HUDEP-2 (cell line): ENCODE measurements around the gene CDC42EP5.
"Not testable (repeated sequence)": the region's sequence is repeated elsewhere in the genome, so short reads cannot be mapped to it uniquely, and the experiment has no call there.

Experiments used
- DNase-seq, 76 experiments: peaks; one replicate each; lab custom pipeline; 2025; ENCODE audit not compliant: unreplicated experiment in 76 of 76; lab: John Stamatoyannopoulos, UW

CDC42EP5 gene

DNA sequence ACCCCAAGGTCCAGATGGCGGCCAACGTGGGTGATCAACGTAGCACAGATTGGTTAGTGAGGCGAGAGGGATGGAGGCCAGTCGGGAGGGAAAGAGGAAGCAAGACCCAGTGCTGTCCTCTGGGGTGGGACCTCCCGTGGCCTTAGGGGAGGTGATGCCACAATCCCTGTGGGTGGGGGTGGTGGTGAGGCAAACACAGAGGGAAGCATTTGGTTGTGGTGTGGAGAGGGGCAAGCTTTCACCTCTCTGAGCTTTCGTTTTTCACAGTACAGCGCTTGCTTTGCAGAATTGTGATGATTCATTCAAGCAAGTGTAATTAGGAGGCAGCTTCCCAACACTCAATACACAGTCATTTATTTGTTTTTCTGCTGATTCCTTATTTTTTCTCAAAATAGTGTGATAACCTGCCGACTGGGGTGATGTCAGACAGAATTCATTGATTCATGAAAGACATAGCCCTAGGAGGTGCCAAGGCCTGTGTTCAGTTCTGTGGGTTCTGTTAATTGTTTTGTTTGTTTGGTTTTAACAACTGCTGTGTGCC is 21.7 kb downstream of the CDC42EP5 start:
- DNase-seq: no peak

DNA sequence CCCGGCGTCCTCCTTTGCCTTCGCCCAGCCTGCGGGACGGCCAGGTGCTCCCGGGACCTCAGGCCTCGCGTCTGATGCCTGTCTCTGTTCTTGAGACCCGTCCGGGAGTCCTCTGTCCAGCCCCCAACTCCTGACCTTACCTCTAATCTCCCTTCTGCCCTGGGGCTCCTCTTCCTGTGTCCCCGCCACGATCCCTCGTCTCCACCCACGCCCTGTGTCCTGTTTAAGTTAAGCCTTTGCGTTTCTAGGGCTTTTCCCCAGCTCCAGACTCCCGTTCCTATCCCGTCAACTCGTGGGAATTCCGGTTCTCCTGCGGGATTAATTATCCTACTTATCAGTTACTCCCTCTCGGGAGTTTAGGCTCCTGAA is 23.4 kb downstream of the CDC42EP5 start:
- DNase-seq: peak in 3 of 76 experiments; percentile 47 to 53 (median 48)

DNA sequence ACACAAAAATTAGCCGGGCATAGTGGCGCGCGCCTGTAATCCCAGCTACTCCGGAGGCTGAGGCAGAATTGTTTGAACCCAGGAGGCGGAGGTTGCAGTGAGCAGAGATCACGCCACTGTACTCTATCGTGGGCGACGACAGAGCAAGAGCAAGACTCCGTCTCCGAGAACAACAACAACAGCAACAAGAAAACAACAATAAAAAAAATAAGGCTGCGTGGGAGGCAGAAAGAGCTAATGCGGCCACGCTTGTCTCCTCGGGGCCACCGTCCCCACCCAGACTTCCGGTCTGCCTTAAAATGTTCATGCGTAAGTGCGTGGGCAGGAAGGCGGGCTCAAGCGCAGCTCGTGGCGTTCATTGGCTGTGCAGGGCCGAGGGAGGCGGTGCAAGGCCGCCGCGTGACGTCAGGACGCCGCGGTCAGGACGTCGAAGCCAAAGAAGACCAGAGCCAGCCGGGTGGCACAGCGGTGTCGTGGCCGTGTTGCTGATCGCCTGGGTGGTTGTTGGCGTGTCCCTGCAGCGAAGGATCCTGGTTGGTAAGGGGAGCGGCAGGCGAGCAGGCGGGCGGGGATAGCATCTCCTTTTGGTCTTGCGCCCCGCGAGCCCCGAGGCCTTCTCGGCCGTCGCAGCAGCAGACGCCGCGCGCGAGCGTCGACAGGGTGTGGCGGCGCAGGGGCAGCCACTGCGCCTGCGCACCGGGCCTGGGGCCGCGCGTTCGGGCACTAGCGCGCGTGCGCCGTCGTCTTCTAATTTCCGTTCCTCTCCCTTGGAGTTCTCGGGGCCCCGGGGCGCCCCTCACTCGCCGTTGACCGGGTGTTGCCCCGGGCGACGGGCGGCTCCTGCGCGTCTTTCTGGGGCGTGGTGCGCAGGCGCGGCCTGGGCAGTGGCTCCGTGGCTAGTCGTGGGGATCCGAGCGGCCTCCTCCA is 24.1 kb downstream of the CDC42EP5 start, which contains the start of gene LENG8:
TSS of gene LENG8 (plus strand) at position 426 of the 927 bp plus-strand sequence. CDS start 2,146 bp downstream, outside the sequence.
- peak; percentile 66 to 100 (median 97) for DNase-seq

DNA sequence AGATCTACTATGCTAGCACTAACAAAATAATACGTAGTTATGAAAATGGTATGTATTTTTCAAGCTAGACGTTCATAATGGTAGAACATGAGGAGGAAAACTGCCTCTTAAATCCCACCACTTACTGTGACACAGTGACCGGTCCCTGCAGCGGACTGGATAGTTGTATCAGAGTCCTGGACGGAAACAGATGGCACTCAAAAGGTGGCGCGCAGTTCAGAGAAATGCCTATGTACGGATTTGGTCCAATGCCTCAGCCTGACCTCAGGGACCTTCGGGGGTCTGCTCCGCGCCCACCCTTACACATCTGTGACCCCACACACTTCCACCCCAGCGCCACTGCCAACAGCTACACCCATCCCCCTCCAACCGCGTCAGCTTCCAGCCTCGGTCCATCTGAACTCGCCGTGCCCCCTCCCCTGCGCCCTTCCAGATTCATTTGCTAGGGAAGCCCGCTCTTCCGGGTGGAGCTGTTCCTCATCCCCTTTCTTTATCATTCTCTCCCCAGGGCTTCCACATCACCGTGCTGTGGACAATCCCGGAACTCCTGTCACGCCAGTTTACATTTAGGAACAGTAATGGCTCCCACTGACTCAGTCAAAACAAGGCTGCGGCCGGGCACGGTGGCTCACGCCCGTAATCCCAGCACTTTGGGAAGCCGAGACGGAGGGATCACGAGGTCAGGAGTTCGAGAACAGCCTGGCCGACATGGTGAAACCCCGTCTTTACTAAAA is 24.9 kb downstream of the CDC42EP5 start:
- peak in 36 of 76 experiments; percentile 6 to 86 (median 47) for DNase-seq

DNA sequence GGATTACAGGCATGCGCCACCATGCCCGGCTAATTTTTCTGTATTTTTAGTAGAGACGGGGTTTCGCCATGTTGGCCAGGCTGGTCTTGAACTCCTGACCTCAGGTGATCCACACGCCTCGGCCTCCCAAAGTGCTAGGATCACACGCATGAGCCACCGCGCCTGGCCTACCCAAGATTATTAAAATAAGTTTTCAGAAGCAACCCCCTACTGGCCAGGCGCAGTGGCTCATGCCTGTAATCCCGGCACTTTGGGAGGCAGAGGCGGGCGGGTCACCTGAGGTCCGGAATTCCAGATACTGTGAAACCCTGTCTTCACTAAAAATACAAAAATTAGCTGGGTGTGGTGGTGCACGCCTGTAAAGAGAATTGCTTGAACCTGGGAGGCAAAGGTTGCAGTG is 26.7 kb downstream of the CDC42EP5 start:
- DNase-seq: not testable (repeated sequence)

DNA sequence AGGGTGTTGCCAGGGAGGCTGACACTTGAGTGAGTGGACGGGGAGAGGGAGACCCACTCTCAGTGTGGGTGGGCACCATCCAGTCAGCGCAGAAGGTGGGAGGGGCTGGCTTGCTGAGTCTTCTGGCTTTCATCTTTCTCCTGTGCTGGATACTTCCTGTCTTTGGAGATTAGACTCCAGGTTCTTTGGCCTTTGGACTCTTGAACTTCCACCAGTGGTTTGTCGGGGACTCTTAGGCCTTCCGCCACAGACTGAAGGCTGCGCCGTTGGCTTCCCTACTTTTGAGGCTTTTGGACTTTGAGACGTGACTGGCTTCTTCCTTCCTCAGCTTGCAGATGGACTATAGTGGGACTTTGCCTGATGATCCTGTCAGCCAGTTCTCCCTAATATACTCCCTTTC is 28.4 kb downstream of the CDC42EP5 start:
- DNase-seq: no peak

DNA sequence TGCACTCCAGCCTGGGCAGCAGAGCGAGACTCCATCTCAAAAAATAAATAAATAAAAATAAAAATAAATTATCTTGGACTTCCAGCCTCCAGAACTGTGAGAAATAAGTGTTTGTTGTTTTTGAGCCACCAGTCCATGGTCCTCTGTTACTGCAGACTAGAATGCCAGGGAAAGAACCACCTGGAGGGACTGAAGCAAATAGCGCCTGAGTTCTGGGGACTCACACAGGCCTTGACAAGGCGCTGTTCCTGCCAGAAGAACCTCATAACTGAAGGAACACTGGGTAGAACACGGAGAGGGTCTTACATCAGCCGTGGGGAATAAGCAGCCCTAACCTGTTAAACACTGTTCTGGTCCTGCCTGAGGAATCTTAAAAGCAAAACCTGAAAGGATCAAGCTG is 32.5 kb downstream of the CDC42EP5 start:
- no peak for DNase-seq

DNA sequence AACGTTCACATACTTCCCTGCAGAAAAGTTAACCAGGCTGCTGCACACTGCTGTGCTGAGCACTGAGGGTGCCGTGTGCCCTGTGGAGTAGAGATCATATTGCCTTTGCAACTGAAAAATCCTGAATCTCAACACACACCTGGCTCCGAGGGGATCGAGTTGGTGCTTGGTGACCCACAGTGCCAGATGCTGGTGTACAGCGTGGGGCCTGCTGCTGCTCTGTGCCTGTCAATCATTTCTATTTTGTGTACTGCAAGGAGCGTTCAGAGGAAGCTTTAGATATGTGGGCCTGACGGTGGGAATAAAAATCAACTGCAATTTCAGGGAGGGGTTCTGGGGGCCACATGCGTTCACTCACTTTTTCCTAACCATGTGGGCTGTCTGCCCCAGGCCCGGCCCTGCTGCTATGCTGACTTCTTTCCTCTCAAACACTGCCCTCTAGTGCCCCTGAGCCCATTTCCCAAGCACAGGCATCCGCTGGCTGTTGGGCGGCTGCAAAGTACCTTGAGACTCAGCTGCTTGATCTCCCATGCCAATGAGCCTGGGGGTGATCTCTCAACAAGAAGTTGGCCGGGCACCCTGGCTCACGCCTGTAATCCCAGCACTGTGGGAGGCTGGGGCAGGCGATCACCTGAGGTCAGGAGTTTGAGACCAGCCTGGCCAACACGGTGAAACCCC is 33.8 kb downstream of the CDC42EP5 start:
- DNase-seq: peak in 39 of 76 experiments; percentile 12 to 71 (median 32)

DNA sequence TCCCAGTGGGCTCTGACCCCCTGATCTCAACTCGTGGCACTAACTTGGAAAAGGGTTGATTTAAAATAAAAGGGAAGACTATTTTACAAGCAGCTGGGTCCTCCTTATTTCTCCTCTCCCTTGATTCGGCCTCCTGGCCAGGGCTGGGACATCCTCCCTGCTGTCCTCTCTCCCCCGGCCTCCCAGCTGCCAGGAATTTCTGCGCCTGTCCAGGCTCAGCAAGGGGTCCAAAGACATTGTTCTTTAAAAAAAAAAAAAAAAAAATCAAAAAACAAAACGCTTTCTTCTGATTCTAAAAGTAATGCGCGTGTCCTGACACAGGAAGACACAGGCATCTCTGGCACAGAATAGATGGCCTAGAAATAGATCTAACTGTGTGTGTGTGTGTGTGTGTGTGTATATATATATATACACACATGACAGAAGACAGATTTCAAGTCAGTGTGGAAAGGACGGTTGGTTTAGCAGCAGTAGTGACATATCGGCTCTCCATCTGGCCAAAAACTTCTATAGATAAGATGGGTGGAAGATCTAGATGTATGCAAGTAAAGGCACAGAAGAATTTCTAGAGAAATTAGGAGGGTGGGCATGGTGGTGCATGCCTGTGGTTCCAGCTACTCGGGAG is 36.4 kb downstream of the CDC42EP5 start:
- no peak for DNase-seq

DNA sequence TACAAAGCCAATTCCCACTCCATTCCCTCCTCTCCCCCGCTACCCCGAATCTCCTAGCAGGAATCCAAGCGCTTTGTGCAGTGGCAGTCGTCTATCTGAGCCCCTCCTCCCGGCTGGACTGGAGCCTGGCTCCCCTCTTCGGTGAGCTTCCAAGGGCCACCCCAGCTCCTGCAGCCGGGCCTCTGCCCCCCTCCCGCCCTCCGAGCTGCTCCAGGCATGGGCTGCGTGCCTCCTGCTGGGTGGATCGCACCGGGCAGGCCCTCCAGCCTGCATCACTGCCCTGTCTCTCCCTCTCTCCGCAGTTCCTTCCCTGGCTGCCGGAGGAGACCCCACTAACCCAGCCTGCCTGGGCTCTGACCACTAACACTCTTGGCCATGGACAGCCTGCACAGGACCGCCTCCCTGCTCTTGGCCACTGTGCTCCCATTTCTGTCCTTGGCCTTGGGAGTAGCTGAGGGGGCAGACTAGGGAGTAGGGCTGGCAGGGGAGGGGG is 37.0 kb downstream of the CDC42EP5 start:
- no peak for DNase-seq

DNA sequence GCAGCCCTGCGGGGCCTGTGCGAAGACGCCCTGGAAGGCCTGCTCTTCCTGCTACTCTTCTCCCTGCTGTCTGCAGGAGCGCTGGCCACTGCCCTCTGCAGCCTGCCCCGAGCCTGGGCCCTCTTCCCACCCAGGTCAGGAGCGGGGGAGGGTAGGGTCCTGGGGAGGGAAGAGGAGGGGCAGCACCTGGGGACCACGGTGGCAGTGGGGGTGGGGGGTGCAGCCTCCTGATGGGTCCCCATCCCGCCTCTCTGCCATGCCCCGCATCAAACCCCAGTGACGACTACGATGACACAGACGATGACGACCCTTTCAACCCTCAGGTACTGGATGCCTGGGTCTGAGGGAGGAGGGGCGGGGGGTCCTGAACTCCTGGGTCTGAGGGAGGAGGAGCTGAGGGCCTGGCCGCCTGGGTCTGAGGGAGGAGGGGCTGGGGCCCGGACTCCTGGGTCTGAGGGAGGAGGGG is 37.5 kb downstream of the CDC42EP5 start:
- no peak for DNase-seq

DNA sequence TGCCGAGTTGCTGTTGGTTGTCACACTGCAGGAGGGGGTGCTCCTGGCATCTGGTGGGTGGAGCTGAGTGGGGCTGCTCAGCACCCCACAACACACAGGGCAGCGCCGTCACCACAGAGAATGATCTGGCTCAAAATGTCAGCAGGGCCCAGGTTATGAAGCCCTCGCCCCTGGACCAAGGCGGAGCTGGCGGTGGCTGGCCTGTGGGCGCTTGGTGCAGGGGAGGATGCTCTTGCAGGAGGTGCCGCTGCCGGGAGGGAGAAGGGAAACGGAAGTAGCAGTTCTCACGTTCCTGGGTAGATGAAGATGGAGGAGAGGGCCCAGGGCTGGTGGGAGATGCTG is 38.3 kb downstream of the CDC42EP5 start:
- no peak for DNase-seq

DNA sequence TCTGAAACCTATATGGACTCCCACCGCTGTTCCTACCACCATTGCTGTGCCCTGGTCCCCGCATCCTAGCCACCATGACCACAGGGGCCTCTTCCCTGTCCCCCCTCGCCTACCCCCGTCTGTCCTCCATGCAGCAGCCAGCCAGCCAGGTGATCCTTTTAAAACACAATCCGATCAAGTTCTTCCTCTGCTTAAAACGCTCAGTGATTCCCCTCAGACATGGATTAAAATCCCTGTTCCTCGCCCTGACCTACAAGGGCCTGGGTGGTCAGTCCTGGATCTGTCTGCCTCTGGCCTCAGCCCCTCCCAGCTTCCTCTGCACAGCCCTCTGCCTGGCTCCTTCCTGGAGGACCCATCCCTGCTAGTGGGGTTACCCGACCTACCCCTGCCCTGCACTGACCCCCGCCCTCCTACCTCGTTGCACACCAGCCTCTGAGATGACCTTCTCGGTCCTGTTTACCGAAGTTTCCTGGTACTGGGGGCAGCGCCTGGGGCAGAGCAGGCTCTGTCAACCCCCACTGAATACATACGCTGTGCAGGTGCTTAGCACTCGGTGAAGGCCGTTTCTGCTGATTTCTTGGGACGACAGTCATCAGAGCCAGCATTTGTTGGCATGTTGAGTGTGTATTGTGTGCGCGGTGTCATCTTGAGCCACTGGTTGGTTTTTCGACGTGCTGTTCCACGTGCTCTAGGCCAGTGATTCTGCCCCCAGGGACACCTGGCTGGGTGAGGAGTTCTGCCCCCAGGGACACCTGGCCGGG is 38.8 kb downstream of the CDC42EP5 start:
- DNase-seq: no peak

DNA sequence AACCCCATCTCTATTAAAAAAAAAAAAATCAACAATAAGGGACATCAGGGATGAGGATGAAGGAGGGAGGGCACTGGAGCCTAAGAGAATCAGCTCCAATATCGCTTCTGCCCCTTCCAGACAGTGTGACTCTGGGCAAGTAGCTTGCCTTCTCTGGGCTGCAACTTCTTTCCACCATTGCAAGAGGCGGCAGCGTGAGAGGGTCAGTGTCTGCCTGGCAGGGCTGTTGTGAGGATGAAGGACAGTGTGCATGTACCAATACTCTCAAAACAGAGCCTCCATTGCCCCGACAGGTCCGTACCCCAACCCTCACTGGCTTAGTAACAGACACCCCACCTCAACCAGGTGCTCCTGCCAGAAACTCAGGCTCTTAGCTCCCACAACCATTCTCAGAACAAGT is 39.4 kb downstream of the CDC42EP5 start:
- DNase-seq: no peak

DNA sequence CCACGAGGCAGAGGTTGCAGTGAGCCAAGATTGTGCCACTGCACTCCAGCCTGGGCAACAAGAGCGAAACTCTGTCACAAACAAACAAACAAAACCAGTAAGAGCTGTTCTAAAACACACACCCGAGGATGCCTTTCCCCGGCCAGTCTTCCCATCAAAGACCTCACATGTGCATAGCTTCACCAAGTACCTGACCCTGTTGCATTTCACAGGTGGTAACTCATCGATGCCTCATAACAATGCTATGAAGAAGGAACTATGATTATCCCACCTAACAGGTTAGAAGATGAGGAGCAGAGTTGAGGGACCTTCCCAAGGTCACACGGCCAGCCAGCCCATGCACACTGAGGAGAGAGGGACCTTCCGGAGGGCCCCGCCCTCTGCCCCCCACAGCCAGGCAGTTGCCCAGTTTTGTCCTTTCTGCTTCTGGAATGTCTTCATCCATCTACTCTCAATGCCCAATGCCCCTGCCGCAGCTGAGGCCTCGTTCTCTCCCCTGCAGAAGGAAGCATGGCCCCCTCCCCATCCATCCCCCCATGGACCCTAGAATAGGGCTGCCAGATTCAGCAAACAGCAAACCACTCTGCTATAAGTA is 40.9 kb downstream of the CDC42EP5 start:
- DNase-seq: no peak

DNA sequence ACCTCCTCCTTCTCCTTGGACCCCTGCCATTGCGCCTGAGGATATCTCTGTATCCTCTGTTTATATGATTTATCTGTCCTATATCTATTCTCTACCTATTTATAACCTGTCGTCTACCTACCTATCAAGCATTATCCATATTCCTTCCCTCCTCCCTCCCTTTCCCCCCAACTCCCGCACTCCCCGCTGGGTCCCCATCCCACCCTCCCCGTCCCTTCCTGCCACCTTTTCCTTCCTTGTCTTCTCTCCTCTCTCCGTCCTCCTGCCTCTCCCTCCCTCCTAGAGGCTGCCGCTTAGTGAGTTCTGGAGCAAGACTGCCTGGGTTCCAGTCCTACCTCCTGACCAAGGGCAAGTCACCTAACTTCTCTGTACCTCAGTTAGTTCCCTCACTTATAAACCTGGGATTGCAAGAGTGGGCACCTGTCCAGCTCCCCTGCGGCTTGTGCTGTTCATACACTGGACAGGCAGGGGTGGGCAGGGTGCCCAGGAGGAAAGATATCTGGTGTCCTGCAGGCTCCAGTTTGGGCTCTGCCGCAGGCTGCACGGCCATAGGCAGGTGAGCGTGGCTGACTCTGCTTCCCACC is 41.7 kb downstream of the CDC42EP5 start:
- peak in 11 of 76 experiments; percentile 11 to 67 (median 51) for DNase-seq

DNA sequence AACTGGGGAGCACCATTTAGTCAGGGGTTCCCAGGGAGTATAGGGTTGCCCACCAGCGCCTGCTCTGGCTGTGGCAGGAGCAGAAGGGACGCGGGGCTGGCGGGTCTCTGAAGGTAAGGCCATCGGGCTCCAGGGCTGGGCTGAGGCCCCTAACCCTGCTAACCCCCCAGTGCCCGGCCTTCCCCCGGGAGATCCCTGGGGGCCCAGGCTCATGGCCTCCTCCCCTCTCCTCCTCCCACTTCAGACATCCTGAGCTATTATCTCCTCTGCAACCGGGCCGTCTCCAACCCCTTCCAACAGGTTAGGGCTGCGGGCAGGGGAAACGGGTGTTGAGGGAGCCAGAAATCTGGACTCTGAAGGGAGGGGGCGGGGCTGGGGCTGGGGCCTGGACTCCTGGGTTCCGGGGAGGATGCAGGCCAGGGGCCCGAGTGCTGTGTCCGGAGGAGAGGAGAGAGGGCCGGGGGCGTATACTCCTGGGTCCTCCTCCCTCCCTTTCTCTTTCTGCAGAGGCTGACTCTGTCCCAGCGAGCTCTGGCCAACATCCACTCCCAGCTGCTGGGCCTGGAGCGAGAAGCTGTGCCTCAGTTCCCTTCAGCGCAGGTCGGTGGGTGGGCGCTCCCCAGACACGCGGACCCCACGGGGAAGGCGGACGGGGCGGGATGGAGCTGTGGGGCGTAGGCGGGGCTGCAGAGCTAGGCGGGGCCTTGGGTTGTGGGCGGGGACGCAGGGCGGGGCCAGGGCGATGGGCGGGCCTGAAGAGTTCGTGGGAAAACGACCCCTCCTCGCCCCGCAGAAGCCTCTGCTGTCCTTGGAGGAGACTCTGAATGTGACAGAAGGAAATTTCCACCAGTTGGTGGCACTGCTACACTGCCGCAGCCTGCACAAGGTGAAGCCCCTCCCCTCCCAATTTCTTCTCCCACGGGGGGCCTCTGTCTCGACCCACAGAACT is 42.5 kb downstream of the CDC42EP5 start:
- peak in 35 of 76 experiments; percentile 9 to 62 (median 34) for DNase-seq
